Effector memory CD8-positive, alpha-beta T cell (primary cell): ENCODE results near the gene ACSL5.

ENCODE experiments used
- ATAC-seq: fragments of 150-1000 bp; cut with Tn5 transposase; replicated peaks from 2 replicates; pipeline ENCODE4 v1.10.0; 2021; ENCODE audit warnings: mild to moderate bottlenecking, moderate library complexity
- DNase-seq, 3 experiments: peaks; one replicate each; pipeline ENCODE4 v3.0.0; 2021
- H3K27ac Mint-ChIP-seq, 2 donors: one replicate each; pipeline ENCODE4 v1.8.0; 2022; ENCODE audit warnings: mild to moderate bottlenecking in 2 of 2, mixed read lengths in 2 of 2, moderate library complexity in 2 of 2
- H3K27me3 Mint-ChIP-seq, 2 donors: one replicate each; pipeline ENCODE4 v1.8.0; 2022; ENCODE audit warnings: mixed read lengths in 2 of 2
- H3K36me3 Mint-ChIP-seq: one replicate; pipeline ENCODE4 v1.8.0; 2022; ENCODE audit warnings: mild to moderate bottlenecking, moderate library complexity, mixed read lengths; ENCODE audit not compliant: insufficient read depth
- H3K4me1 Mint-ChIP-seq, 2 donors: one replicate each; pipeline ENCODE4 v1.8.0; 2022; ENCODE audit warnings: low read depth in 2 of 2, mixed read lengths in 2 of 2
- H3K4me3 Mint-ChIP-seq, 2 donors: one replicate each; pipeline ENCODE4 v1.8.0; 2022; ENCODE audit warnings: mild to moderate bottlenecking in 2 of 2, mixed read lengths in 2 of 2, moderate library complexity in 2 of 2
- H3K9me3 Mint-ChIP-seq, 2 donors: one replicate each; pipeline ENCODE4 v1.8.0; 2022; ENCODE audit warnings: mixed read lengths in 2 of 2

The ACSL5 gene

GRCh38 chr10:112421731-112422130 lies 47.8 kb downstream of the ACSL5 start:
- peaks cover 80% of the 10 kb centered on the region for H3K36me3 Mint-ChIP-seq
- peaks cover 0 to 7% of the 10 kb centered on the region in 2 donors for H3K4me1 Mint-ChIP-seq
- no peak overlapping the region for H3K4me3 Mint-ChIP-seq

GRCh38 chr10:112424651-112425050 lies 50.7 kb downstream of the ACSL5 start:
- Mint-ChIP-seq H3K9me3 (no peaks in the 10 kb centered on the region), H3K4me3 (no peak overlapping the region), H3K36me3 (peaks cover 73% of the 10 kb centered on the region), H3K4me1 (peaks cover 0 to 13% of the 10 kb centered on the region in 2 donors), H3K27me3 (no peaks in the 10 kb centered on the region), H3K27ac (no peak overlapping the region)
- ATAC-seq: no peak
- no peak for DNase-seq

More at GRCh38 chr10:112421731-112422130, 47.8 kb downstream of the ACSL5 start:
- H3K27ac Mint-ChIP-seq: peak overlapping the region; percentile 65 to 88
- no peaks in the 10 kb centered on the region for H3K9me3 Mint-ChIP-seq
- no peak for DNase-seq
- no peak for ATAC-seq
- no peaks in the 10 kb centered on the region for H3K27me3 Mint-ChIP-seq

- ATAC-seq (no peak), DNase-seq (no peak)
- Mint-ChIP-seq H3K27me3 (no peaks in the 10 kb centered on the region), H3K36me3 (peaks cover 74% of the 10 kb centered on the region), H3K4me1 (peaks cover 0 to 9% of the 10 kb centered on the region in 2 donors), H3K27ac (no peak overlapping the region), H3K9me3 (no peaks in the 10 kb centered on the region), H3K4me3 (no peak overlapping the region)
These were observed 52.2 kb downstream of the ACSL5 start for GRCh38 chr10:112426111-112426510.

GRCh38 chr10:112429147-112429546 lies 55.2 kb downstream of the ACSL5 start:
- H3K36me3 Mint-ChIP-seq: peaks cover 82% of the 10 kb centered on the region

GRCh38 chr10:112429654-112430230 lies 55.8 kb downstream of the ACSL5 start:
- H3K36me3 Mint-ChIP-seq: peaks cover 77% of the 10 kb centered on the region
- peak overlapping the region; percentile 21 to 33 for H3K27ac Mint-ChIP-seq
- no peak for DNase-seq
- ATAC-seq: no peak
- no peaks in the 10 kb centered on the region for H3K9me3 Mint-ChIP-seq
- peaks cover 1 to 9% of the 10 kb centered on the region in 2 donors for H3K4me1 Mint-ChIP-seq
- no peaks in the 10 kb centered on the region for H3K27me3 Mint-ChIP-seq
- H3K4me3 Mint-ChIP-seq: no peak overlapping the region

More at GRCh38 chr10:112429147-112429546, 55.2 kb downstream of the ACSL5 start:
- Mint-ChIP-seq H3K27me3 (no peaks in the 10 kb centered on the region), H3K27ac (peak overlapping the region in 1 of 2 donors; percentile 33), H3K9me3 (no peaks in the 10 kb centered on the region), H3K4me3 (no peak overlapping the region), H3K4me1 (peaks cover 0 to 5% of the 10 kb centered on the region in 2 donors)
- DNase-seq (no peak), ATAC-seq (peak; percentile 29)

GRCh38 chr10:112433136-112433535 lies 59.2 kb downstream of the ACSL5 start:
- H3K9me3 Mint-ChIP-seq: no peaks in the 10 kb centered on the region
- H3K27ac Mint-ChIP-seq: peak overlapping the region in 1 of 2 donors; percentile 42
- DNase-seq (no peak), ATAC-seq (no peak)
- peaks cover 1 to 16% of the 10 kb centered on the region in 2 donors for H3K4me1 Mint-ChIP-seq
- H3K36me3 Mint-ChIP-seq: peaks cover 63% of the 10 kb centered on the region
- no peak overlapping the region for H3K4me3 Mint-ChIP-seq
- no peaks in the 10 kb centered on the region for H3K27me3 Mint-ChIP-seq

GRCh38 chr10:112434988-112435619 lies 61.2 kb downstream of the ACSL5 start:
- Mint-ChIP-seq H3K4me1 (peaks cover 1 to 10% of the 10 kb centered on the region in 2 donors), H3K27ac (peak overlapping the region in 1 of 2 donors; percentile 72), H3K9me3 (no peaks in the 10 kb centered on the region), H3K27me3 (no peaks in the 10 kb centered on the region), H3K4me3 (no peak overlapping the region), H3K36me3 (peaks cover 63% of the 10 kb centered on the region)
- ATAC-seq: no peak
- no peak for DNase-seq

GRCh38 chr10:112438356-112438755 lies 64.4 kb downstream of the ACSL5 start:
- Mint-ChIP-seq H3K27ac (no peak overlapping the region), H3K27me3 (no peaks in the 10 kb centered on the region), H3K9me3 (no peaks in the 10 kb centered on the region), H3K4me3 (no peak overlapping the region), H3K36me3 (peaks cover 54% of the 10 kb centered on the region), H3K4me1 (peaks cover 7 to 26% of the 10 kb centered on the region in 2 donors)
- DNase-seq (no peak), ATAC-seq (no peak)

GRCh38 chr10:112441520-112441919 lies 67.6 kb downstream of the ACSL5 start:
- no peak for ATAC-seq
- no peak overlapping the region for H3K4me3 Mint-ChIP-seq
- H3K27ac Mint-ChIP-seq: peak overlapping the region in 1 of 2 donors; percentile 41
- H3K27me3 Mint-ChIP-seq: no peaks in the 10 kb centered on the region
- DNase-seq: no peak
- H3K36me3 Mint-ChIP-seq: peaks cover 57% of the 10 kb centered on the region
- peaks cover 24 to 40% of the 10 kb centered on the region in 2 donors for H3K4me1 Mint-ChIP-seq
- H3K9me3 Mint-ChIP-seq: no peaks in the 10 kb centered on the region

- no peak for ATAC-seq
- H3K9me3 Mint-ChIP-seq: no peaks in the 10 kb centered on the region
- peaks cover 60% of the 10 kb centered on the region for H3K36me3 Mint-ChIP-seq
- H3K27ac Mint-ChIP-seq: peak overlapping the region in 1 of 2 donors; percentile 41
- peaks cover 25 to 40% of the 10 kb centered on the region in 2 donors for H3K4me1 Mint-ChIP-seq
- no peak for DNase-seq
- H3K4me3 Mint-ChIP-seq: no peak overlapping the region
- H3K27me3 Mint-ChIP-seq: no peaks in the 10 kb centered on the region
These were observed 68.1 kb downstream of the ACSL5 start for GRCh38 chr10:112442063-112442462.

GRCh38 chr10:112446055-112446854 lies 72.3 kb downstream of the ACSL5 start:
- H3K36me3 Mint-ChIP-seq: peaks cover 50% of the 10 kb centered on the region
- peaks cover 33 to 62% of the 10 kb centered on the region in 2 donors for H3K4me1 Mint-ChIP-seq
- peak overlapping the region; percentile 96 to 97 for H3K27ac Mint-ChIP-seq
- ATAC-seq: no peak
- H3K4me3 Mint-ChIP-seq: peak overlapping the region; percentile 91 to 94
- no peaks in the 10 kb centered on the region for H3K9me3 Mint-ChIP-seq
- H3K27me3 Mint-ChIP-seq: no peaks in the 10 kb centered on the region
- DNase-seq: peak in 1 of 3 experiments; percentile 5

- DNase-seq (peak; percentile 79 to 85 (median 80)), ATAC-seq (peak; percentile 88)
- Mint-ChIP-seq H3K36me3 (peaks cover 44% of the 10 kb centered on the region), H3K4me3 (peak within 1 kb of the TSS; percentile 91 to 94), H3K4me1 (peaks cover 34 to 58% of the 10 kb centered on the region in 2 donors), H3K9me3 (no peaks in the 10 kb centered on the region), H3K27ac (peak within 1 kb of the TSS; percentile 96 to 97), H3K27me3 (no peaks in the 10 kb centered on the region)
These were observed 73.1 kb downstream of the ACSL5 start, which contains the start of the genes VTI1A and ZDHHC6 for GRCh38 chr10:112446855-112447619. Gene VTI1A (plus strand): TSS chr10:112447215. CDS start chr10:112447374, 159 bp downstream. Gene ZDHHC6 (minus strand): TSS chr10:112446914. CDS start chr10:112445436, 1,478 bp downstream.

GRCh38 chr10:112447620-112447928 lies 73.7 kb downstream of the ACSL5 start:
- no peaks in the 10 kb centered on the region for H3K27me3 Mint-ChIP-seq
- H3K4me1 Mint-ChIP-seq: peaks cover 30 to 53% of the 10 kb centered on the region in 2 donors
- H3K36me3 Mint-ChIP-seq: peaks cover 42% of the 10 kb centered on the region
- peak overlapping the region; percentile 91 to 94 for H3K4me3 Mint-ChIP-seq
- no peaks in the 10 kb centered on the region for H3K9me3 Mint-ChIP-seq
- ATAC-seq (no peak), DNase-seq (no peak)
- H3K27ac Mint-ChIP-seq: peak overlapping the region; percentile 96 to 97
